Measurements from ENCODE around the gene MBNL1.

DNA sequence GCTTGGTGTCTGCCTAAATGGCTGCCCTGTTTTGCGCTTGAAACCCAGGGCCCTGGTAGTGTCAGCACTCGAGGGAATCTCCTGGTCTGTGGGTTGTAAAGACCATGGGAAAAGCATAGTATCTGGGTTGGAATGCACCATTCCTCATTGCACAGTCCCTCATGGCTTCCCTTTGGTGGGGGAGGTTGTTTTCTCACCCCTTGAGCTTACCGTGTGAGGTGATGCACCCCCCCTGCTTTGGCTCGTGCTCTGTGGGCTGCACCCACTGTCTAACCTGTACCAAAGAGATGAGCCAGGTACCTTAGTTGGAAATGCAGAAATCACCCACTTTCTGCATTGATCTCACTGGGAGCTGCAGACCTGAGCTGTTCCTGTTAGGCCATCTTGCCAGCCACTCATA is 104.7 kb downstream of the MBNL1 start:
- TF ChIP-seq ZC3H10 (CRISPR knock-in tag; IDR thresholded peaks at IDR 0.05) (no peak), OSR1 (CRISPR knock-in tag; IDR thresholded peaks at IDR 0.05) (no peak), PATZ1 (CRISPR knock-in tag; IDR thresholded peaks at IDR 0.05; ENCODE audit: borderline replicate concordance) (no peak), GLIS3 (CRISPR knock-in tag; IDR thresholded peaks at IDR 0.05) (no peak), ZNF70 (CRISPR knock-in tag; IDR thresholded peaks at IDR 0.05) (no peak)
- TF ChIP-seq, protein P1, sequence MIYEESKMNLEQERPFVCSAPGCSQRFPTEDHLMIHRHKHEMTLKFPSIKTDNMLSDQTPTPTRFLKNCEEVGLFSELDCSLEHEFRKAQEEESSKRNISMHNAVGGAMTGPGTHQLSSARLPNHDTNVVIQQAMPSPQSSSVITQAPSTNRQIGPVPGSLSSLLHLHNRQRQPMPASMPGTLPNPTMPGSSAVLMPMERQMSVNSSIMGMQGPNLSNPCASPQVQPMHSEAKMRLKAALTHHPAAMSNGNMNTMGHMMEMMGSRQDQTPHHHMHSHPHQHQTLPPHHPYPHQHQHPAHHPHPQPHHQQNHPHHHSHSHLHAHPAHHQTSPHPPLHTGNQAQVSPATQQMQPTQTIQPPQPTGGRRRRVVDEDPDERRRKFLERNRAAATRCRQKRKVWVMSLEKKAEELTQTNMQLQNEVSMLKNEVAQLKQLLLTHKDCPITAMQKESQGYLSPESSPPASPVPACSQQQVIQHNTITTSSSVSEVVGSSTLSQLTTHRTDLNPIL (CRISPR knock-in tag; IDR thresholded peaks at IDR 0.05; ENCODE audit: low read depth): no peak
